AG04450 (cell line): Measurements from ENCODE around the gene HTT. TPM values are rescaled to one million over a fixed set of nuclear protein-coding genes. Genes with fewer than 3 reads are reported as not detected.

Experiments used
- CTCF ChIA-PET: fragments of 300-600, 350-600 bp; formaldehyde crosslinking; extraction: SDS; loops from one replicate; lab custom pipeline; 2022; ENCODE audit warnings: antibody characterized with exemption, inconsistent platforms; lab: Charles Lee
- POLR2A ChIA-PET: fragments of 350-600 bp; formaldehyde crosslinking; extraction: SDS; loops from one replicate; lab custom pipeline; 2021; ENCODE audit warnings: antibody characterized with exemption, inconsistent platforms; lab: Yijun Ruan, JAX
- DNase-seq: peaks from one replicate; pipeline ENCODE4 v3.0.0-alpha.2; 2011; ENCODE audit warnings: low read depth, low spot score
- H3K27ac ChIP-seq: one replicate; pipeline ENCODE4 v1.5.1; 2012; ENCODE audit warnings: low read depth, low read length, control low read depth
- H3K27me3 ChIP-seq: one replicate; pipeline ENCODE4 v1.6.0; 2012; ENCODE audit warnings: low read length; ENCODE audit not compliant: control insufficient read depth, insufficient read depth
- H3K4me3 ChIP-seq: 2 replicates; pipeline ENCODE4 v1.5.1; 2011; ENCODE audit warnings: mild to moderate bottlenecking, low read depth, low read length, control low read depth
- H3K9me3 ChIP-seq: 2 replicates; pipeline ENCODE4 v1.5.1; 2012; ENCODE audit warnings: low read length; ENCODE audit not compliant: control insufficient read depth, insufficient read depth
- polyA plus RNA-seq: library from polyadenylated mRNA; depleted of rRNA; stranded (reverse); fragments of >200 nt; gene quantifications from 2 replicates; pipeline ENCODE4 v1.2.3, GENCODE V29; 2011
- TF ChIP-seq, protein P1 (sequence below): IDR thresholded peaks from 2 replicates; pipeline ENCODE4 v1.5.1; 2011; ENCODE audit warnings: low read depth, low read length, control low read depth, inconsistent platforms

HTT gene
- polyA plus RNA-seq, 1 experiment = 14.5 TPM

DNA sequence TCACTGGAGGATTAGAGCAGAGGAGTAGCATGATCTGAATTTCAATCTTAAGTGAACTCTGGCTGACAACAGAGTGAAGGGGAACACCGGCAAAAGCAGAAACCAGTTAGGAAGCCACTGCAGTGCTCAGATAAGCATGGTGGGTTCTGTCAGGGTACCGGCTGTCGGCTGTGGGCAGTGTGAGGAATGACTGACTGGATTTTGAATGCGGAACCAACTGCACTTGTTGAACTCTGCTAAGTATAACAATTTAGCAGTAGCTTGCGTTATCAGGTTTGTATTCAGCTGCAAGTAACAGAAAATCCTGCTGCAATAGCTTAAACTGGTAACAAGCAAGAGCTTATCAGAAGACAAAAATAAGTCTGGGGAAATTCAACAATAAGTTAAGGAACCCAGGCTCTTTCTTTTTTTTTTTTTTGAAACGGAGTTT, 5.2 kb downstream of the HTT start:
- ChIA-PET CTCF (interaction anchor here (0.7 kb wide), 1 partner anchor 27 kb away, joined by 3 read pairs; no protein-coding TSS in a partner anchor), POLR2A (no interaction called here)
- no peak for DNase-seq
- Histone ChIP-seq H3K9me3 (no peaks in the 10 kb centered on the region; the same call in 1 of the 2 replicates), H3K4me3 (no peak overlapping the region), H3K27me3 (no peaks in the 10 kb centered on the region), H3K27ac (no peak overlapping the region)
- TF ChIP-seq, protein P1, sequence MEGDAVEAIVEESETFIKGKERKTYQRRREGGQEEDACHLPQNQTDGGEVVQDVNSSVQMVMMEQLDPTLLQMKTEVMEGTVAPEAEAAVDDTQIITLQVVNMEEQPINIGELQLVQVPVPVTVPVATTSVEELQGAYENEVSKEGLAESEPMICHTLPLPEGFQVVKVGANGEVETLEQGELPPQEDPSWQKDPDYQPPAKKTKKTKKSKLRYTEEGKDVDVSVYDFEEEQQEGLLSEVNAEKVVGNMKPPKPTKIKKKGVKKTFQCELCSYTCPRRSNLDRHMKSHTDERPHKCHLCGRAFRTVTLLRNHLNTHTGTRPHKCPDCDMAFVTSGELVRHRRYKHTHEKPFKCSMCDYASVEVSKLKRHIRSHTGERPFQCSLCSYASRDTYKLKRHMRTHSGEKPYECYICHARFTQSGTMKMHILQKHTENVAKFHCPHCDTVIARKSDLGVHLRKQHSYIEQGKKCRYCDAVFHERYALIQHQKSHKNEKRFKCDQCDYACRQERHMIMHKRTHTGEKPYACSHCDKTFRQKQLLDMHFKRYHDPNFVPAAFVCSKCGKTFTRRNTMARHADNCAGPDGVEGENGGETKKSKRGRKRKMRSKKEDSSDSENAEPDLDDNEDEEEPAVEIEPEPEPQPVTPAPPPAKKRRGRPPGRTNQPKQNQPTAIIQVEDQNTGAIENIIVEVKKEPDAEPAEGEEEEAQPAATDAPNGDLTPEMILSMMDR = no peak

DNA sequence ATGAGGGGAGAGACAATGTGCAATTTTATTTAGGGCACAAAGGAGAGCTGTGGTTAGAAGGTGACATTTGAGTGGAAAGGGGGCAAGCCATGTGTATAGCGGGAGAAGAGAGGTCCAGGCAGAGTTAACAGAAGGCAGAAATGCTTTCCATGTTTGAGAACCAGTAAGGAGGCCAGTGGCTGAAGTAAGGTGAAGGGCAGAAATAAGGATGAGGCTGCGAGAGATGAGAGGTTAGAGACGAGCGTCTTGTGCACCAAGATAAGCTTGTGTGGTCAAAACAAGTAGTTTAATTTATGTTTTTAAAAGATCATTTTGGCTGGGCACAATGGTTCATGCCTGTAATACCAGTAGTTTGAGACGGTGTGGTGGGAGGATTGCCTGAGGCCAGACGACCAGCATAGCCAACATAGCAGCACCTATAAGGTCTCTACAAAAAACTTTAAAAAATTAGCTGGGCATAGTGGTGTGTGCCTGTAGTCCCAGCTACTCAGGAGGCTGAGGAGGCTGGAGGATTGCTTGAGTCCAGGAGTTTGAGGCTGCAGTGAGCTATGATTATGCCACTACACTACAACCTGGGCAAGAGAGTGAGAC, 8.5 kb downstream of the HTT start:
- ChIA-PET CTCF (no interaction called here), POLR2A (no interaction called here)

DNA sequence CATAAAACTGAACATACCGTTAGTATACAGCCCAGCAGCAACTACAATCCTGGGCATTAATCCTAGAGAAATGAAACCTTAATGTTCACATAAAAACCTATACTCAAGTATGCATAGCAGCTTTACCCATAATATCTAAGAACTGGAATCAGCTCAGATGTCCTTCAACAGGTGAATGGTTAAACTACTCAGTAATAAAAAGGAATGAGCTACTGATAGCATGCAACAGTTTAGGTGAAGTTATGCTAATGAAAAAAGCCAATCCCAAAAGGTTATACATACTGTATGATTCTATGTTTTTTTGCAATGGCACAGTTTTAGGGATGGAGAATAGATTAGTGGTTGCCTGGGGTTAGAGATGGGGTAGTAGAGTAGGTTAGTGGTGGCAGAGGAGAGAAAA, 9.3 kb downstream of the HTT start:
- TF ChIP-seq, protein P1 = no peak
- POLR2A ChIA-PET = no interaction called here
- Histone ChIP-seq H3K27me3 (no peaks in the 10 kb centered on the region), H3K9me3 (no peaks in the 10 kb centered on the region), H3K4me3 (no peak overlapping the region), H3K27ac (no peak overlapping the region)
- CTCF ChIA-PET = no interaction called here
- no peak for DNase-seq

More for the DNA sequence above, 8.5 kb downstream of the HTT start:
- Histone ChIP-seq H3K27ac (no peak overlapping the region), H3K27me3 (no peaks in the 10 kb centered on the region), H3K9me3 (no peaks in the 10 kb centered on the region), H3K4me3 (no peak overlapping the region)
- TF ChIP-seq, protein P1 = no peak
- no peak for DNase-seq

DNA sequence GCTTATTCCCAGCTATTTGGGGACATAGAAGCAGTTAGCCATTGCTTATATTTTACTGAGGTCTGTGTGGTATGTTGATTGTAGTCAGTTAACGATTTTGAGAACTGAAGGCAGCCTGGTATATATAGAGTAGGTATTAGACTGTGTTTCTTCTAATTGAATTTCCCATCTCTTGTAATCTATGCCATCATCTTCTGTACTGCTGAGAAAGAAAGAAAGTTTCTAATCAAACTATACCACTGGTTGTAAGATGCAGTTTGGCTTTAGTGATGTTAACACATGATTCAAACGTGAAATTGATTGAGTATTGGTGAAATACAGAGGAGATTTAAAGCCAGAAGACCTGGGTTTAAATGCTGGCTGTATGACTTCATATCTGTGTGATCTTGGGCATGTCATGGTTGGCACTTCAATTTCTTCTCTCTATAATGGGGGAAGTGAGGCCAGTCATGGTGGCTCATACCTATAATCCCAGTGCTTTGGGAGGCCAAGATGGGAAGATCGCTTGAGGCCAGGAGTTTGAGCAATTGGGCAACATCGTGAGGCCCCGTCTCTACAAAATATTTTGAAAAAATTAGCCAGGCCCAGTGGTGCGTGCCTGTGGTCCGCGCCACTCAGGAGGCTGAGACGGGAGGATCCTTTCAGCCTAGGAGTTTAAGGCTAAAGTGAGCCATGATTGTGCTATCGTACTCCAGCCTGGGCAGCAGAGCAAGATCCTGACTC, 11.6 kb downstream of the HTT start:
- CTCF ChIA-PET = no interaction called here
- no peak overlapping the region for H3K27ac ChIP-seq
- TF ChIP-seq, protein P1 = no peak
- no peaks in the 10 kb centered on the region for H3K9me3 ChIP-seq
- no peaks in the 10 kb centered on the region for H3K27me3 ChIP-seq
- no peak for DNase-seq
- POLR2A ChIA-PET = no interaction called here
- H3K4me3 ChIP-seq = no peak overlapping the region

DNA sequence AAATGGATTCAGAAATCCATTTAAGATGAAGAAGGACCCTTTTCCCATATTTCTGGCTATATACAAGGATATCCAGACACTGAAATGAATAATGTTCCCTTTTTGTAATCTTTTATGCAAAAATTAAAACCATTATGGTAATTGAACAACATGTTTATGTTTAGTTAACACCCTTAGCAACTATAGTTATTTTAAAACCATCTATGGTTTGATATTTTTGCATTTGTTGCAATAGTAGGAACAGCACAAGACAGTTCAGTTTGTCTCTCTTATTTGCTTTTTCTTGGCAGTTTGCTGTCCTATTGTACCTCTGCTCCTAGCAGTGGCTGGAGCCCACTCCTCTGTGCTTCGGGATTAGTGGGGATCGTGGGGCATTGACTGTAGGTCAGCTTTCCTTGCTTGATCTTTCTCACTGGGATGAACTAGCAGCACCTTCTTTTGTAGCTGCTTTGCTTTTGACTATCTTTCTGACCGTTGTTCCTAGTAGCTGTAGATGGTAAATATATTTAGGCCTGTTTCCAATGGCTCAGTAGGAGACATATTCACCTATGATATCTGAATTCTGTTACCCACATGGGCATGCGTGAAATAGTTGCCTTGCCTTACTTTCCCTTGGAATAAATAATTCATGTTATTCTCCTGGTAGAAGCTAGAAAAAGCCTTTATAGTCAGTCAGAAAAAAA, 12.8 kb downstream of the HTT start:
- ChIA-PET POLR2A (no interaction called here), CTCF (interaction anchor here (0.6 to 1.3 kb wide), 2 partner anchors 20 to 62 kb away, joined by 3 to 6 read pairs; no protein-coding TSS in a partner anchor)
- DNase-seq = no peak

More for the DNA sequence above, 12.8 kb downstream of the HTT start:
- H3K4me3 ChIP-seq = no peak overlapping the region
- TF ChIP-seq, protein P1 = no peak
- H3K27me3 ChIP-seq = no peaks in the 10 kb centered on the region
- H3K9me3 ChIP-seq = no peaks in the 10 kb centered on the region
- no peak overlapping the region for H3K27ac ChIP-seq
